ENCODE measurements around the gene CRABP1. TPM values are rescaled to one million over a fixed set of nuclear protein-coding genes. Genes with fewer than 3 reads are reported as not detected.

Gene CRABP1
- total and polyA plus RNA-seq, 3 experiments from 2014 or later: not detected

Other genes with a start within 250 kb of the CRABP1 start
- not detected for gene SH2D7, start 247.8 kb upstream of the CRABP1 start, total RNA-seq
- not detected for gene SH2D7, start 247.8 kb upstream of the CRABP1 start, polyA plus RNA-seq
- 1 to 10 TPM; 2.1 to 2.3 TPM for gene CIB2, start 208.9 kb upstream of the CRABP1 start, total RNA-seq
- gene CIB2, start 208.9 kb upstream of the CRABP1 start, polyA plus RNA-seq: 2.0 TPM
- 100 to 1,000 TPM; 134 to 151 TPM for gene IDH3A, start 191.0 kb upstream of the CRABP1 start, total RNA-seq
- 44.3 TPM for gene IDH3A, start 191.0 kb upstream of the CRABP1 start, polyA plus RNA-seq
- gene ACSBG1, start 105.8 kb upstream of the CRABP1 start, total RNA-seq: not detected
- 0.06 TPM for gene ACSBG1, start 105.8 kb upstream of the CRABP1 start, polyA plus RNA-seq
- gene DNAJA4, start 75.8 kb upstream of the CRABP1 start, total RNA-seq: 10 to 100 TPM; 32.6 to 35.3 TPM
- gene DNAJA4, start 75.8 kb upstream of the CRABP1 start, polyA plus RNA-seq: 12.3 TPM
- gene SKIC8, start 40.7 kb upstream of the CRABP1 start, total RNA-seq: 10 to 100 TPM; 60.2 to 62.9 TPM
- 82.5 TPM for gene SKIC8, start 40.7 kb upstream of the CRABP1 start, polyA plus RNA-seq
- 10 to 100 TPM; 62.2 to 69.3 TPM for gene IREB2, start 97.9 kb downstream of the CRABP1 start, total RNA-seq
- gene IREB2, start 97.9 kb downstream of the CRABP1 start, polyA plus RNA-seq: 18.5 TPM
- gene HYKK, start 167.2 kb downstream of the CRABP1 start, total RNA-seq: under 1 TPM; 0.82 to 0.94 TPM
- 2.0 TPM for gene HYKK, start 167.2 kb downstream of the CRABP1 start, polyA plus RNA-seq
- gene PSMA4, start 200.1 kb downstream of the CRABP1 start, total RNA-seq: 100 to 1,000 TPM; 228 to 239 TPM
- 232 TPM for gene PSMA4, start 200.1 kb downstream of the CRABP1 start, polyA plus RNA-seq
- 1 to 10 TPM; 8.4 to 8.9 TPM for gene CHRNA5, start 225.2 kb downstream of the CRABP1 start, total RNA-seq
- gene CHRNA5, start 225.2 kb downstream of the CRABP1 start, polyA plus RNA-seq: 0.89 TPM